Trophoblast cell (in vitro differentiated cells and primary cell): Measurements from ENCODE around the gene GMPPB.

ENCODE experiments used
- DNase-seq, 2 donors: peaks; one replicate each; pipeline ENCODE4 v3.0.0-alpha.2; 2016
- H2AFZ ChIP-seq: 2 replicates; pipeline ENCODE4 v1.6.1; 2013; ENCODE audit warnings: low read length, moderate library complexity, mild to moderate bottlenecking; ENCODE audit not compliant: insufficient read depth, poor library complexity
- H2AK5ac ChIP-seq: 2 replicates; pipeline ENCODE4 v1.6.1; 2013; ENCODE audit warnings: mild to moderate bottlenecking, low read length
- H2BK120ac ChIP-seq: 2 replicates; pipeline ENCODE4 v1.6.1; 2013; ENCODE audit warnings: low read length, mild to moderate bottlenecking, moderate library complexity; ENCODE audit not compliant: insufficient read depth, poor library complexity
- H2BK12ac ChIP-seq: 2 replicates; pipeline ENCODE4 v1.6.1; 2013; ENCODE audit warnings: mild to moderate bottlenecking, low read length, moderate library complexity
- H2BK5ac ChIP-seq: 2 replicates; pipeline ENCODE4 v1.6.1; 2013; ENCODE audit warnings: low read length, low read depth, moderate library complexity, mild to moderate bottlenecking; ENCODE audit not compliant: poor library complexity
- H3K14ac ChIP-seq: 2 replicates; pipeline ENCODE4 v1.6.1; 2013; ENCODE audit warnings: mild to moderate bottlenecking, low read length
- H3K18ac ChIP-seq: 2 replicates; pipeline ENCODE4 v1.6.1; 2013; ENCODE audit warnings: mild to moderate bottlenecking, low read length
- H3K23ac ChIP-seq: 2 replicates; pipeline ENCODE4 v1.6.1; 2013; ENCODE audit warnings: low read length
- H3K27ac ChIP-seq: 2 replicates; pipeline ENCODE4 v1.5.1; 2013; ENCODE audit warnings: low read depth, mild to moderate bottlenecking, inconsistent platforms, low read length, moderate library complexity
- H3K27me3 ChIP-seq: 2 replicates; pipeline ENCODE4 v1.6.1; 2013; ENCODE audit warnings: inconsistent platforms, mild to moderate bottlenecking, low read length, moderate library complexity; ENCODE audit not compliant: insufficient read depth
- H3K36me3 ChIP-seq, 2 experiments: 1 replicate in 1 of 2; 2 replicates in 1 of 2; pipeline ENCODE4 v1.6.1; 2013; ENCODE audit warnings: low read length in 2 of 2, mild to moderate bottlenecking in 2 of 2, moderate library complexity in 1 of 2; ENCODE audit not compliant: insufficient read depth in 2 of 2, control insufficient read depth in 1 of 2
- H3K4ac ChIP-seq: 2 replicates; pipeline ENCODE4 v1.6.1; 2013; ENCODE audit warnings: low read depth, mild to moderate bottlenecking, low read length, moderate library complexity
- H3K4me1 ChIP-seq, 2 experiments: 1 replicate in 1 of 2; 2 replicates in 1 of 2; pipeline ENCODE4 v1.6.1; 2013; ENCODE audit warnings: low read length in 2 of 2, mild to moderate bottlenecking in 2 of 2, moderate library complexity in 1 of 2; ENCODE audit not compliant: insufficient read depth in 2 of 2, control insufficient read depth in 1 of 2
- H3K4me2 ChIP-seq: 2 replicates; pipeline ENCODE4 v1.6.1; 2013; ENCODE audit warnings: inconsistent platforms, mild to moderate bottlenecking, low read length, moderate library complexity
- H3K4me3 ChIP-seq: 2 replicates; pipeline ENCODE4 v1.5.1; 2013; ENCODE audit warnings: mild to moderate bottlenecking, low read depth, low read length, inconsistent platforms
- H3K79me1 ChIP-seq: one replicate; pipeline ENCODE4 v1.6.1; 2013; ENCODE audit warnings: low read length
- H3K79me2 ChIP-seq: 2 replicates; pipeline ENCODE4 v1.6.1; 2013; ENCODE audit warnings: low read length, mild to moderate bottlenecking; ENCODE audit not compliant: control insufficient read depth, insufficient read depth, poor library complexity
- H3K9ac ChIP-seq: 2 replicates; pipeline ENCODE4 v1.6.1; 2013; ENCODE audit warnings: mild to moderate bottlenecking, low read length
- H3K9me3 ChIP-seq: 2 replicates; pipeline ENCODE4 v1.6.1; 2013; ENCODE audit warnings: low read depth, mild to moderate bottlenecking, control low read depth, inconsistent platforms, low read length; ENCODE audit not compliant: insufficient read depth
- H4K12ac ChIP-seq: 2 replicates; pipeline ENCODE4 v1.6.1; 2013; ENCODE audit warnings: low read depth, mild to moderate bottlenecking, low read length, moderate library complexity
- H4K8ac ChIP-seq: 2 replicates; pipeline ENCODE4 v1.6.1; 2013; ENCODE audit warnings: low read depth, mild to moderate bottlenecking, low read length, moderate library complexity
- H4K91ac ChIP-seq: one replicate; pipeline ENCODE4 v1.6.1; 2013; ENCODE audit warnings: low read depth, mild to moderate bottlenecking, low read length, moderate library complexity
- whole genome bisulfite sequencing: extraction: QIAGEN DNeasy Blood & Tissue Kit; methylation state at CpG from one replicate; pipeline ENCODE4 v1.1.7; 2013; ENCODE audit warnings: missing lambda C conversion rate; ENCODE audit not compliant: insufficient read length, insufficient coverage; ENCODE audit errors: extremely low coverage; 5-methylcytosine and 5-hydroxymethylcytosine counted together

The GMPPB gene

GRCh38 chr3:49718858-49719213, 4.9 kb downstream of the GMPPB start:
- H3K23ac ChIP-seq, result no peak overlapping the region
- peaks cover 7% of the 10 kb centered on the region for H3K79me2 ChIP-seq
- peaks cover 11 to 16% of the 10 kb centered on the region in 2 experiments for H3K4me1 ChIP-seq
- H3K27ac ChIP-seq, result no peak overlapping the region
- H3K4me3 ChIP-seq, result peak overlapping the region; percentile 71
- no peak overlapping the region for H4K91ac ChIP-seq
- H3K14ac ChIP-seq, result no peak overlapping the region
- H3K4me2 ChIP-seq, result peak overlapping the region; percentile 85
- WGBS, result no CpG with 5 or more reads among the region's 33 CpGs
- peaks cover 10% of the 10 kb centered on the region for H3K9me3 ChIP-seq
- H3K18ac ChIP-seq, result no peak overlapping the region
- no peak overlapping the region for H2BK120ac ChIP-seq
- no peak overlapping the region for H4K8ac ChIP-seq
- no peak overlapping the region for H3K4ac ChIP-seq
- no peak overlapping the region for H2AFZ ChIP-seq
- no peak overlapping the region for H2BK5ac ChIP-seq
- H4K12ac ChIP-seq, result no peak overlapping the region
- DNase-seq, result no peak
- H2BK12ac ChIP-seq, result no peak overlapping the region
- peaks cover 6% of the 10 kb centered on the region for H3K79me1 ChIP-seq
- H3K27me3 ChIP-seq, result no peaks in the 10 kb centered on the region
- H3K36me3 ChIP-seq, result peaks cover 35 to 41% of the 10 kb centered on the region in 2 experiments
- no peak overlapping the region for H3K9ac ChIP-seq
- H2AK5ac ChIP-seq, result no peak overlapping the region

GRCh38 chr3:49717959-49718857, 5.5 kb downstream of the GMPPB start:
- no peak overlapping the region for H2BK5ac ChIP-seq
- H3K79me1 ChIP-seq, result peaks cover under 1% of the 10 kb centered on the region
- peaks cover 2% of the 10 kb centered on the region for H3K79me2 ChIP-seq
- no peak overlapping the region for H3K23ac ChIP-seq
- H4K12ac ChIP-seq, result no peak overlapping the region
- no peak overlapping the region for H3K4ac ChIP-seq
- H3K36me3 ChIP-seq, result peaks cover 35 to 44% of the 10 kb centered on the region in 2 experiments
- H3K4me3 ChIP-seq, result peak overlapping the region; percentile 71
- DNase-seq, result peak; percentile 42 to 61
- no peak overlapping the region for H3K27ac ChIP-seq
- H2AK5ac ChIP-seq, result no peak overlapping the region
- no peak overlapping the region for H3K18ac ChIP-seq
- H2BK120ac ChIP-seq, result no peak overlapping the region
- H4K91ac ChIP-seq, result no peak overlapping the region
- H3K9me3 ChIP-seq, result peaks cover 10% of the 10 kb centered on the region
- H3K9ac ChIP-seq, result no peak overlapping the region
- H3K4me2 ChIP-seq, result peak overlapping the region; percentile 85
- H3K27me3 ChIP-seq, result no peaks in the 10 kb centered on the region
- H3K4me1 ChIP-seq, result peaks cover 11 to 14% of the 10 kb centered on the region in 2 experiments
- no peak overlapping the region for H3K14ac ChIP-seq
- no peak overlapping the region for H2BK12ac ChIP-seq
- no peak overlapping the region for H2AFZ ChIP-seq
- no CpG with 5 or more reads among the region's 75 CpGs for WGBS
- no peak overlapping the region for H4K8ac ChIP-seq

- no peak overlapping the region for H4K12ac ChIP-seq
- H4K91ac ChIP-seq, result no peak overlapping the region
- H3K36me3 ChIP-seq, result peaks cover 30 to 42% of the 10 kb centered on the region in 2 experiments
- H3K14ac ChIP-seq, result no peak overlapping the region
- no peak overlapping the region for H3K27ac ChIP-seq
- no peak overlapping the region for H3K18ac ChIP-seq
- peaks cover 5 to 8% of the 10 kb centered on the region in 2 experiments for H3K4me1 ChIP-seq
- H3K9me3 ChIP-seq, result peaks cover 9% of the 10 kb centered on the region
- H2AK5ac ChIP-seq, result no peak overlapping the region
- H3K23ac ChIP-seq, result no peak overlapping the region
- H3K79me2 ChIP-seq, result no peaks in the 10 kb centered on the region
- no peak overlapping the region for H2BK12ac ChIP-seq
- no peaks in the 10 kb centered on the region for H3K79me1 ChIP-seq
- no peak overlapping the region for H2BK5ac ChIP-seq
- no peak overlapping the region for H3K4me2 ChIP-seq
- WGBS, result no CpG with 5 or more reads among the region's 14 CpGs
- DNase-seq, result no peak
- H3K27me3 ChIP-seq, result no peaks in the 10 kb centered on the region
- no peak overlapping the region for H2BK120ac ChIP-seq
- H2AFZ ChIP-seq, result no peak overlapping the region
- no peak overlapping the region for H4K8ac ChIP-seq
- H3K4me3 ChIP-seq, result no peak overlapping the region
- H3K4ac ChIP-seq, result no peak overlapping the region
- H3K9ac ChIP-seq, result no peak overlapping the region
These were observed 6.4 kb downstream of the GMPPB start for GRCh38 chr3:49717211-49717958.

GRCh38 chr3:49716691-49717210, 7.0 kb downstream of the GMPPB start:
- H2BK12ac ChIP-seq, result no peak overlapping the region
- no peak overlapping the region for H2AK5ac ChIP-seq
- H2AFZ ChIP-seq, result no peak overlapping the region
- H3K79me2 ChIP-seq, result no peaks in the 10 kb centered on the region
- H3K79me1 ChIP-seq, result no peaks in the 10 kb centered on the region
- H3K4me3 ChIP-seq, result no peak overlapping the region
- peaks cover 5 to 11% of the 10 kb centered on the region in 2 experiments for H3K4me1 ChIP-seq
- no peak overlapping the region for H3K14ac ChIP-seq
- H4K12ac ChIP-seq, result no peak overlapping the region
- WGBS, result no CpG with 5 or more reads among the region's 16 CpGs
- peaks cover 24 to 36% of the 10 kb centered on the region in 2 experiments for H3K36me3 ChIP-seq
- H3K23ac ChIP-seq, result no peak overlapping the region
- H4K91ac ChIP-seq, result no peak overlapping the region
- DNase-seq, result no peak
- no peaks in the 10 kb centered on the region for H3K27me3 ChIP-seq
- H3K4me2 ChIP-seq, result no peak overlapping the region
- no peak overlapping the region for H3K9ac ChIP-seq
- no peak overlapping the region for H3K27ac ChIP-seq
- no peak overlapping the region for H3K4ac ChIP-seq
- no peak overlapping the region for H3K18ac ChIP-seq
- H4K8ac ChIP-seq, result no peak overlapping the region
- H3K9me3 ChIP-seq, result peaks cover 7% of the 10 kb centered on the region
- no peak overlapping the region for H2BK120ac ChIP-seq
- H2BK5ac ChIP-seq, result no peak overlapping the region
